ENCODE results near the gene ACP2.

Gene ACP2, protein sequence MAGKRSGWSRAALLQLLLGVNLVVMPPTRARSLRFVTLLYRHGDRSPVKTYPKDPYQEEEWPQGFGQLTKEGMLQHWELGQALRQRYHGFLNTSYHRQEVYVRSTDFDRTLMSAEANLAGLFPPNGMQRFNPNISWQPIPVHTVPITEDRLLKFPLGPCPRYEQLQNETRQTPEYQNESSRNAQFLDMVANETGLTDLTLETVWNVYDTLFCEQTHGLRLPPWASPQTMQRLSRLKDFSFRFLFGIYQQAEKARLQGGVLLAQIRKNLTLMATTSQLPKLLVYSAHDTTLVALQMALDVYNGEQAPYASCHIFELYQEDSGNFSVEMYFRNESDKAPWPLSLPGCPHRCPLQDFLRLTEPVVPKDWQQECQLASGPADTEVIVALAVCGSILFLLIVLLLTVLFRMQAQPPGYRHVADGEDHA
- 116 to 229 (median 173) reads per million in 17 experiments for total RNA-seq

DNA sequence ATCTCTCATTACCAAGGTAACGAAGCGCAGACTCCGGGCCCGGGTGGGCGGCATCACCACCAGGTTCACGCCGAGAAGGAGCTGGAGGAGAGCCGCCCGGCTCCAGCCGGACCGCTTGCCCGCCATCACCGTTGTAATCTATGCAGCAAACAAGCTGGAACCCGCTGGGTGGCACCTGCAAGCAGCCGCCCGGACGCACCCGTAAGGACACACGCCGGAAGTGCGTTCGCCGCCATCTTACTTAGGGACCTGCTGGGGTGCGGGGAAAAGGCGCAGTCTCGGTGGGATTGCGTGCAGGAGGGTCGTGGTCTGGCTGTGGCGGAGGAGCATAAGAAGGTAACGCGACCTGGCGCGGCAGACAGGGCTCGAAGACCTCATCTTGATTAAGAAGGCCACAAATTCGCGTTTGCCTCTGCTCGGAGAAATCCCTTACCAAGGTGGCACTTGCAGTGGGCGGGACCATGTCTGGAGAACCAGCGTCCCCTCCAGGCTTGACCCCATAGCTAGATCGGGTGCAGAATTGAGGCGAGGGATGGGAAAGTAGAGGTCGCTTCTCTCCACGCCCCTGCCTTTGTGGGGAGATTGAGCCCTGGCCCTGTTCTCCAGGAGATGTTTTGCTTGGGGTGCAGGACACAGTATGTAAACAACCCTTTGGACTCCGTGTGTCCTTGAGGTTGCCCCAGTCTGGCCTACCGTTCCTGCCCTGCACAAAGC is at the start of gene ACP2:
Gene ACP2 (minus strand): TSS at position 151 of the 714 bp plus-strand sequence. CDS start 25 bp downstream, at position 126.
- DNase-seq = peak; percentile 87 to 95 (median 94)

DNA sequence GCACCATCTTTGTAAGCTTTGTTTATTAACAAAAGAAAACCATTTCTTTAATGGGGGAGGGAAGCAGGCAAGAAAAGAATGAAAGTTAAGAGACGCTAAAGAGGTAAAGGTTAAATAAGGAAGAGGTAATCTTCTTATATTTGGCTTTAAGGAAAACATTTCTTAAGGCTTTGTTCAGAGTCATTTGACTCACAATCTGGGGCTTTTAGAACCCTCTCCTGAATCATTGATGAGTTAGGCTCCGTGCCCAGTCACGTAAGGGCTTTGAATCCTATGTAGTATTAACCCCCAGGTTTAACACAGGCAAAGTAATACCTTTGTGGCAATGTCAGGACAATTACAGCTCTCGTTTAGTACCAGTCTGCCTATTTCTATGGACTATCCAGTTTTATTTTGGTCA is 47.4 kb upstream of the ACP2 start:
- no peak for DNase-seq

DNA sequence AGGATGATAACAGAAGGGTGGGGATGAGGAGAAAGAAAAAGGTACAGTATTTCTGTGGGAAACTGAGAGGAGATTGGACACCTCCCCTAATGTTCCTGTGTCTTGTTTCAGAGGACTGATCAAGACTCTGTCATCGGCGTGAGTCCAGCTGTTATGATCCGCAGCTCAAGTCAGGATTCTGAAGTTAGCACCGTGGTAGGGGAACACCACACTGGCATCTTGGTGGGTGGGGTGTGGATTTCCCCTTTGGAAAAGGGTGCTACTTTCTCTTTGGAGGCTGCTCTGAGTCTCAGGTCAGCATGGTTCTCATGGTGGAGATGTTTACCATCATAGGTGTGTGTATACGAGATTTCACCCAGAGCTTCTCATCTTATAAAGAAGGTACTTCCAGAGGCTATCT is 46.8 kb upstream of the ACP2 start:
- DNase-seq = no peak

DNA sequence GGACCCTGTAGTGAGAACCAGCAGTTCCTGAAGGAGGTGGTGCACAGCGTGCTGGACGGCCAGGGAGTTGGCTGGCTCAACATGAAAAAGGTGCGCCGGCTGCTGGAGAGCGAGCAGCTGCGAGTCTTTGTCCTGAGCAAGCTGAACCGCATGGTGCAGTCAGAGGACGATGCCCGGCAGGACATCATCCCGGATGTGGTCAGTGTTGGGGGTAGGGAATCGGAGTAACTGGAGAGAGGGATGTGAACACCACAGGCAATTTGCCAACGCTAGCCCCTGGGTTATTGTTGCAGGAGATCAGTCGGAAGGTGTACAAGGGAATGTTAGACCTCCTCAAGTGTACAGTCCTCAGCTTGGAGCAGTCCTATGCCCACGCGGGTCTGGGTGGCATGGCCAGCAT is 41.2 kb upstream of the ACP2 start:
- no peak for DNase-seq

DNA sequence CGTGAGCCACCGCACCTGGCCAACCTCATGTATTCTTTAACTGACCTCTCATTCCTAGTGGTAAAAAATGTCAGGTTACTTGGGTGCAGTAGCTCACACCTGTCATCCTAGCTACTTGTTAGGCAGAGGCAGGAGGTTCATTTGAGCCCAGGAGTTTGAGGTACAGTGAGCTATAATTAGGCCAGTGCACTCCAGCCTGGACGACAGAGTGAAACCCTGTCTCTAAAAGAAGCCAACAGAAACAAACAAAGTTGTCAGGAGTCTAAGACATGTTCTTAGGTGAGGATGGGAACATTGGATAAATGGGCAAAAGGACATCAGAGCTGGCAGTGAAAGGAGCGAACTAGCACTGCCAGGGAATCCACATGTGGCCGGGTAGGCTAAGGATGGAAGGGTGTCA is 39.5 kb upstream of the ACP2 start:
- DNase-seq = no peak

DNA sequence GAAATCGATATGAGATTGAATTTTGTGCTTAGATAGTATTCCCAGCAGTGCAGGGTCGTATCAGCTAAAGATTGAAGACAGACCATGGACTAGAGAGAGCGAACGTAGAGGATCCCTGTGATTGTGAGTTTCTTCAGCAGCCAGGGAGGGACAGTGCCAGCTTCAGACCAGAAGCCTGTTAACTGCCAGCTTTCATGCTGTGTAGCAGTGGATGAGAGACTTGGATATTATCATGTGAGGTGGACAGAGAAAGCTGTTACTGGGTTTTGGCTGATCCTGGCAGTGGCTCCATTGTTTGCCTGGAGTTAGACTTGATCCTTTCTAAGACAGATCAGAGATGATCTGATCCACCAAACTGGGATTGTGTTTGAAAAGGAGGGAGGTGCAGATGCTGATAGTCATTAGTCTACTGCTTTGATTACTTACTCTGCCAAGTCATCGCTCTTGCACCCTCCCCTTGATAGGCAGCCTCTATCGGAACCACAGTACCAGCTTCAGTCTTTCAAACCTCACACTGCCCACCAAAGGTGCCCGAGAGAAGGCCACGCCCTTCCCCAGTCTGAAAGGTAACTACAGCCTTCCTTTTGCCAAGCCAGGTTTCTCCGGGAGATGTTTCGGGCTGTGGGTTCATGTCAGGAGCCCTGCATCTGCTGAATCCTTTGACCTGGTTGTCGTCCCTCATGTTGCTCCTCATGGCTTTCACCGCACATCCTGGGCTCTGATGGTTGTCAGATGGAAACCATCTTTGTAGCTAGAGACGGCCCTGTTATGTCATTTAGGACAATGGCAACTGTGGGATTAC is 37.6 kb upstream of the ACP2 start:
- DNase-seq = no peak

DNA sequence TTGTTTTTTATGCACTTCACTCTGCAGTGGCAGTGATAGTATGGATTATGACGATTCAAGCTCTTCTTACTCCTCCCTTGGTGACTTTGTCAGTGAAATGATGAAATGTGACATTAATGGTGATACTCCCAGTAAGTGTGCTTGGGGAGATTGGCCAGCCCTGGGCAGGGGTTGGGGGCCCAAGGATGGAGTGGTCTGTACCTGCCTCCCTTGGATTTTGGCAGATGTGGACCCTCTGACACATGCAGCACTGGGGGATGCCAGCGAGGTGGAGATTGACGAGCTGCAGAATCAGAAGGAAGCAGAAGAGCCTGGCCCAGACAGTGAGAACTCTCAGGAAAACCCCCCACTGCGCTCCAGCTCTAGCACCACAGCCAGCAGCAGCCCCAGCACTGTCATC is 35.5 kb upstream of the ACP2 start:
- no peak for DNase-seq

DNA sequence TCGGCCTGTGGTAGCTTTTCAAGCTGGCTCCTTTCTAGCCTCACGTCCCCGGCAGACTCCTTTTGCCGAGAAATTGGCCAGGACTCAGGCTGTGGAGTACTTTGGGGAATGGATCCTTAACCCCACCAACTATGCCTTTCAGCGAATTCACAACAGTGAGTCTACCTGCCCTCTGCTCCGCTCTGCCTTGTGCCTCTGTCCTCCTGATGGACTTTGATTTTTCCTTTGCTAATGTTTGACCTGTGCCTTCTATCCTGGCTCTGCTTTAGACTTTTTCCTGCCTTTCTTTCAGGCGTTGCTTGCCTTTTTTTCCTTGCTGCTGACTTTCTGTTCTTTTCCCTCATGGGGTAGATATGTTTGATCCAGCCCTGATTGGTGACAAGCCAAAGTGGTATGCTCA is 33.8 kb upstream of the ACP2 start:
- no peak for DNase-seq

DNA sequence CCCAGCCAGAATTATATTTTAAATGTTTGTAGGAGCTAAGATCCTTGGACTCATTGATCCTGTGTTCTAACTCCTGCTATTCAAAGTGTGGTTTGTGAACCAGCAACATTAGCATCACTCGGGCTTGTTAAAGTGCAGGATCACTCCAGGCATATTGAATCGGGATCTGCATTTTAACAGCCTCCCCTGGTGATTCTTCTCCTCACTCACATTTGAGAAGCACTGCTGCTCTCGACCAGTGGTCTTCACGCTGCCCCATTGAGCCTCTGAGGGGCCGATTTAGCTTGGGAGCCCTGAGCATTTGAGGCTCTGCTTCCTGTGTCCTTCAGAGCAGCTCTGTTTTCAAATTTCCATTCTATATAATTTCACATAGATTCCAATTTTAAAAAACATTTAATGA is 32.2 kb upstream of the ACP2 start:
- DNase-seq = no peak

DNA sequence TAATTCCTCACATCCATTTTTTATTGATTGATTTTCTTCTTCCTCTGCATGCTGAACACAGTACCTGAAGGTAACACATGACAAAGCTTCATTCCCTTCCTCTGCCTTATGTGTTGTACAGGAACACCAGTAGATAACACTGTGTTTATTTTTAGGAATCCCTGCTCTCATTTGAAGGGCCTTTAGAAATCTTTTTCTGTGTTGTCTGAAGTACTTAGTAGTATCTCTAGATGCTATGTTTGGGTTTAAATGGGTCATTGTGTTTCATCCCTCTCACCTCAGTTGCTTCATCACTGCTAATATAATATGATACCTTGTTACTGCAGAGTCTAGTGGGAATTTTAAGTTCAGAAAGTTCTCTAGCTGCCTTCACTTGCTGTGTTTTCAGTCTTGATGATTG is 31.5 kb upstream of the ACP2 start:
- DNase-seq = no peak

DNA sequence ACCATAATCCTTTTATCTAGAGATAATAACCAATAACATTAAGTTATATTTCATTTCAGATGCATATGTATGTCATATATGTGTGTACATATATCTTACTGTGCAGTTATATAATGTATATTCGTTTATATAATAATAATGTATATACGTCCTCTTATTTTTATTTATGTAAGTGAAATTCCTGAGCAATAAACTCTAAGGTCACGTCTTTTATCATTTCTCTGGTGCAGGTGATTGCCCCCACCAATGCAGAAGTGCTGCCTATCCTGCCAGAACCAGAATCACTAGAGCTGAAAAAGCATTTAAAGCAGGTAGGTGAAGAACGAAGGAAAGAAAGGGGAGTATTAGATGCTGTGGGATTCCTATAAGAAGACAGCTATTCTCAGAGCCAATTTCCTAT is 30.2 kb upstream of the ACP2 start:
- DNase-seq = no peak

DNA sequence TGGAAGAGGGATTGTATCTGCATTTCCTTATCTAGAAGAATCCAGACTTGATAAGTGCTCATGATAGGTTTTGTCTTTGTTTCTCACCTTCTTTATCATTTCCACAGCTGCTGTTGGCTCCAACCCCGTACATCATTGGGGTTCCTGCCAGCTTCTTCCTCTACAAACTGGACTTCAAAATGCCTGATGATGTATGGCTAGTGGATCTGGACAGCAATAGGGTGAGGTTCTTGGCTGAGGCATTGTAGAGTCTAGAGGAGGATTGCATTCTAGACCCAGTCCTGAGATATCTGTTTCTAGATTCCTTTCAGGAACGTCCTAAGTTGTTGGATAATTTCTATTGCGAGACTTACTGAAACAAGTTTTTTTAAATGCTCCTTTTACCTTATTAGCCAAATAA is 29.4 kb upstream of the ACP2 start:
- DNase-seq = no peak

DNA sequence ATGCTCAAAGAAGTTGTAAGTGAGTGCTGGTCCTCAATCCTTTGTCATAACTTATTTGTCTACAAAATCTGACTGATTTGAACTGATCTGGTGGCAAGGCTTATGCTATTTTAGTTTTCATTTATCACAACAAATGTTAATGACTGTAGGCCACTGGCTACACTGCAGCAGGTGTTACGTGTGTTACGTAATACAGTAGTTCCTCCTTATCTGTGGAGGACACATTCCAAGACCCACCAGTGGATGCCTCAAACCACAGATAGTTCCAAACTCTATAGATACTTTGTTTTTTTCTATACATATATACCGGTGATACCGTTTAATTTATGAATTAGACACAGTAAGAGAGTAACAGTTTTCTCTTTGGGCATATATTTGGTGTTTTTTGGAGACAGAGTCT is 28.3 kb upstream of the ACP2 start:
- no peak for DNase-seq

DNA sequence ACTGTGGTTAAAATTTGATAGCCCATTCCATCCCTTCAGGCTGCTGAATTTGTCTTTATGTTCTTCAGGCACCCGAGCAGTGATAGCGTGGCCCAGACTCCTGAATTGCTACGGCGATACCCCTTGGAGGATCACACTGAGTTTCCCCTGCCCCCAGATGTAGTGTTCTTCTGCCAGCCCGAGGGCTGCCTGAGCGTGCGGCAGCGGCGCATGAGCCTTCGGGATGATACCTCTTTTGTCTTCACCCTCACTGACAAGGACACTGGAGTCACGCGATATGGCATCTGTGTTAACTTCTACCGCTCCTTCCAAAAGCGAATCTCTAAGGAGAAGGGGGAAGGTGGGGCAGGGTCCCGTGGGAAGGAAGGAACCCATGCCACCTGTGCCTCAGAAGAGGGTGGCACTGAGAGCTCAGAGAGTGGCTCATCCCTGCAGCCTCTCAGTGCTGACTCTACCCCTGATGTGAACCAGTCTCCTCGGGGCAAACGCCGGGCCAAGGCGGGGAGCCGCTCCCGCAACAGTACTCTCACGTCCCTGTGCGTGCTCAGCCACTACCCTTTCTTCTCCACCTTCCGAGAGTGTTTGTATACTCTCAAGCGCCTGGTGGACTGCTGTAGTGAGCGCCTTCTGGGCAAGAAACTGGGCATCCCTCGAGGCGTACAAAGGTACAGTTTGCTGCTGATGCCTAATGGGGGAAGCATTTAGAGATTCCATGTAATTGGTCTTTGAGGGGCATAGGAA is 26.1 kb upstream of the ACP2 start:
- no peak for DNase-seq

DNA sequence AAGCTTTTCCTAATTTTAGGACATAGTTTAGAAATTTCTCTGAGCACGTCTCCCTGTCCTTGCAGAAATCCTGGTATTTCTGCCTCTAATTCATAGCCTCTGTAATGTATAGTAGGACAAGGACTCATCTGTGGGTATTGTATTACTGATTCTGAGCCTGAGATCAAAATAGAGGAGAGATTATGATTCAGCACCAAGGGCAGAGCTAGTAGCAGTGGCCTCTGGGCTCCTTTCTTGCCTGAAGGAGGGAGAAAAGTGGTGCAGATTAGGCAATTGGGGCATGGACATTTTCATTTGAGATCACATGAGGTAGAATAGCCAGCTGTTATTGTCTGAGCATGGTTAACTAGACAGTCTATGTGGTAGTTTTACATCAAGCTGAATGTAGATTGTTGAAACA is 24.1 kb upstream of the ACP2 start:
- peak in 2 of 4 experiments; percentile 39 to 43 for DNase-seq

DNA sequence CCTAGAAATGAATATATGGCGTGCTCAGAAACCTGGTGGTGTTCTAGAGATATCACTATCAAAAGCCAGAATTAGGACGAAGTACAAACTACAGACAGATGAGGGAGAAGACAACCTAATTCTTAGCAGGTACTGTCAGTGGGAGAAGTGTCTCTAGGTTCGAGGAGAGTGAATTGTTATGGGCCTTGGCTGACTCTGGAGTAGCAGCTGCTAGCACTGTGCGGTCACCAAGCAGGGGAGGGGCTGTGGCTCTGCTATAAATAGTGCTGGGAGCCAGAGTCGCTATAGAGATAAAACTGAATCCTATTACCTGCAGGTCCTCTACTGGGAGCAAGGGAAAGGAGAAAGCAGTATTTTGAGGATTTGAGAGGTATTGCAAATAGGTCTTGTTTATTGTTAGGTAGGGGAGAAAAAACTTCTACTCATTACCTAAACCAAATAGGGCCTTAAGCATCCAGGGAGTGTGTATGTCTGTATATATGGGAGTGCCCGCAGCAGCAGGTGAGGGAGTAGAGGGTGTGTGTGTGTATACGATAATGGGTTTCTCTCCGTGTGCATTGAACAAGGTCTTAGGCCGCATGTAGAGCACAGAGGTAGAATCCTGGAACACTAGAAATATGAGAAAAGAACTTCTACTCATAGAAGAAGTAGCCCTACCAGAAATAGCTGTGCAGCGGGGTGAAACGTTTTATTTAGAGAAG is 23.5 kb upstream of the ACP2 start:
- DNase-seq = no peak

DNA sequence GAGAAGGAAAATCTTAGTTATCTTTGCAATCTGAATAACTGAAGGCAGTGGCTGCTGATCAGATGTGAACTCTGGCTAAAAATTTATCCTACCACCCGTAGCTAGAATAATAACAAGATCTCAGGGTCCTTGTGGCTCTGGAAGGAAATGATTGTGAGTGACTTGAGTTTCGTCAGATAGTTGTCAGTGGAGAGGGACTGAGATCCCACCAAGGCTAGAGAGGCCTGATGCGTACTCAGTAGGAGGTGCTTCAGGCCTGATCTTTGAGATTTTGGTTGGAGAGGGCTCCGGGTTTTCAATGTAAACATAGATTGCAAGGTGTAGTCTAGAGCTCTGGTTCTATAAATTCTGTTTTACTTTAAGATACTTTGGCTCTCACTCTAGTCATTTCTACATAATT is 22.7 kb upstream of the ACP2 start:
- no peak for DNase-seq

DNA sequence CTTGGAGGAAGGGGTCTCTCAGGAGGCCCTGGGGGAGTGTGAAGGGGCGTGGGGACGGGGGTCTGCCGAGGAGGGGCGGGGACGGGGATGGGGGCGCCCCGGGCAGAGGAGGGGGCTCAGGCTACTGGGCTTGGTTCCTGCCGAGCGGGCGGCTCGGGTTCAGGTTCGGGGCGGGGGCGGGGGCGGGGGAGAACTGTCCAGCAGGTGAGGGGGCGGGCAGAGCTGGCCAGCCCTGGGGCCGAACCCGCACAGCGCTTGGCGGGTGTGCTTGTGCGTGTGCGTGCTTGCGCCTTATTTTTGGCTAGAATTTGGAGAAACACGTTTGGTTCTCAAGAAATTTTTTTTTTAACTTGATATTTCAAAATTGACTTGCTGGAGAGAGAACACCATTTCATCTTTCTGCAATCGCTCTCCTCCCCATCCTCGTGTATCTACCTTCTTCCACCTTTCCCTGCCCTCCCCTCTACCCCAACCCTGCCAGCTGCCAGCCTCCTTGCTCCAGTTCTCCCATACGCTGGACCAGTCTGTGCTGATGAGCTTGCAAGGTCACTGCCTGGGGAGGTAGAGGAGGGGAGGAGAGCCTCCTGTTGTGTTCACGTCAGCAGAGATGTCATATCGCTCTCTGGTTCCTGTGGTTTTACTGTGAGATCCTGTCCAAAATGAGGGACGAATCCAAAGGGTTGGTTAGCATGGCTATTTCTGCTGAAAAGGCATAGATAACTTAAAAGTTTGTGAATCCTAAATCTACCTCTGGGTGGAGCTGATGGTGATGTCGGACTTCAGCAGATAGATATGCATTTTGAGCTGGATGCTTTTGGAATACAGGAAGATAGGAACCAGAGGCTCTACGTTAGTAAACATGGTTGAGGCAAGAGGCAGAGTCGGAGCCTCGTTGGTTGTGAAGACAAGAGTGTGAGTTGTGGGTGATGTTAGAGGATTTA is 22.0 kb upstream of the ACP2 start:
- DNase-seq = peak in 3 of 4 experiments; percentile 42 to 45 (median 43)

DNA sequence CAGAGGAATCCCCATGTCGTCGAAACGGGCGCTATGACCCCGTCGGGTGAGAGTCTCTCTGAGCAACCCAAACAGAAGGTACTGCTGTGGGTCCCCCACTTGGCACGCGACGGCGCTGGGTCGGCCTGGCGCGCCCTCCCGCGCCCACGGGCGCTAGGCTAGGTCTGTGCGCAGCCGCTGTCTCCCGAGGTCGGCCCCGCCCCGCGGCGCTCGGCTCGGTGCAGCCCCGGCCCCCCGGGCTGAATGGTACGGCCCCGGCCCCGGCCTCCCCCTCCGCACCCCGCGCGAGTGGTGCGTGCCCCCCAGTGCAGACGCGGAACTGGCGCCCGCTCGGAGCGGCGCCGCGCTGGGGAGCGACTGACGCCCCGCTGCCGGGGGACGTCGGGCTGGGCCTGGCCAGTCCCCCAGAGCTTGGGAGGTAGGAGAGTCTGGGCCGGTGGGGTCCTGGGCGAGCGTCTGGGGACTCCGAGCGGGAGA is 21.3 kb upstream of the ACP2 start, which contains the start of gene MADD:
Gene MADD (plus strand): TSS at position 305 of the 477 bp plus-strand sequence.
- peak; percentile 91 to 96 (median 94) for DNase-seq

All from suppressor macrophage (primary cell).